Tibial nerve (tissue), 4 donors: ENCODE results near the gene PPP1R2. TPM values are rescaled to one million over a fixed set of nuclear protein-coding genes. Genes with fewer than 3 reads are reported as not detected.

Source experiments
- DNase-seq, 2 donors: peaks; one replicate each; pipeline ENCODE4 v3.0.0-alpha.2; 2019; ENCODE audit warnings: low spot score in 2 of 2
- H3K27ac ChIP-seq, 4 donors: fragments of 200-600 bp; sonication (generic) in 3 of 4; one replicate each; pipeline ENCODE4 v1.5.1; 2017 to 2019; ENCODE audit warnings: mild to moderate bottlenecking in 1 of 4
- H3K27me3 ChIP-seq, 2 donors: fragments of 200-600 bp; sonication (generic) in 1 of 2; one replicate each; pipeline versions ENCODE4 v1.5.1 to v1.6.0; 2017 to 2019
- H3K36me3 ChIP-seq, 3 donors: fragments of 200-600 bp; sonication (generic); one replicate each; pipeline ENCODE4 v1.5.1; 2018 to 2019
- H3K4me1 ChIP-seq, 4 donors: fragments of 200-600 bp; sonication (generic) in 3 of 4; one replicate each; pipeline ENCODE4 v1.5.1; 2017 to 2019
- H3K4me3 ChIP-seq, 4 donors: fragments of 200-600 bp; sonication (generic) in 3 of 4; one replicate each; pipeline ENCODE4 v1.5.1; 2017 to 2019; ENCODE audit warnings: mild to moderate bottlenecking in 1 of 4, moderate library complexity in 1 of 4
- H3K9me3 ChIP-seq, 4 donors: fragments of 200-600 bp; sonication (generic) in 3 of 4; one replicate each; pipeline ENCODE4 v1.5.1; 2017 to 2019
- CTCF ChIP-seq, 5 experiments: fragments of 200-600 bp in 3 of 5; fragments of 450-650 bp in 2 of 5; sonication (generic) in 3 of 5; IDR thresholded peaks; one replicate each; pipeline ENCODE4 v1.5.1; 2016 to 2019; ENCODE audit warnings: antibody characterized with exemption in 5 of 5, mild to moderate bottlenecking in 3 of 5, moderate library complexity in 2 of 5
- EP300 ChIP-seq, 2 donors: sonication (generic); formaldehyde crosslinking; IDR thresholded peaks; one replicate each; pipeline ENCODE4 v1.6.1; 2017; ENCODE audit warnings: antibody characterized with exemption in 2 of 2, mild to moderate bottlenecking in 1 of 2
- POLR2A ChIP-seq, 2 donors: fragments of 450-650 bp; IDR thresholded peaks; one replicate each; pipeline ENCODE4 v1.6.1; 2017; ENCODE audit warnings: antibody characterized with exemption in 2 of 2, mild to moderate bottlenecking in 2 of 2, moderate library complexity in 2 of 2
- WGBS, 2 donors: methylation state at CpG; one replicate each; pipeline ENCODE4 v1.1.5; 2018; 5-methylcytosine and 5-hydroxymethylcytosine counted together
- total RNA-seq, 4 donors: library from RNA; depleted of rRNA; stranded (reverse); fragments of >200 nt; gene quantifications; one replicate each; pipeline ENCODE4 v1.1.0, GENCODE V29; 2016

The PPP1R2 gene
- total RNA-seq, 4 donors from 2014 or later = 66.6 to 98.1 (median 87.4) TPM

DNA sequence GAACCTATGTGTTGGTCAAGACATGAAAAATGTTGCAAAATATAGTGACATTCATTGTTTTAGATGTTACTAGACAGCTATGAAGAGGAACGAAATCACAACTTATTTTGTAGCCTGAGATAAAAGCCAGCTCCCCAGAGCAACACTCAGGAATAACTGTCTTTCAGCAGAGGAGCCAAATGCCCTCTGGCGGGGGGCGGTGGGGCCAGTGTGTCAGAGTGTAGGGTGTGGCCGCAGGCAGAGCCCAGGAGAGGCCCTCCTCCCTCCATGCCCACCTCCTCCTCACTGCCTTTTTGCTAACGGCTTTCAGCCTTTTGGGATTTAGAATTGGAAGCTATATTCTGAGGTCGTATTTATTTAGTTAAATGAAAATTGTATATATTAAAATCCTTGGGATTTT lies 23.7 kb upstream of the PPP1R2 start:
- TF ChIP-seq EP300 (IDR thresholded peaks at IDR 0.05) (no peak), CTCF (IDR thresholded peaks at IDR 0.05) (no peak), POLR2A (IDR thresholded peaks at IDR 0.05) (no peak)
- Histone ChIP-seq H3K27ac (no peak overlapping the region), H3K4me3 (no peak overlapping the region), H3K9me3 (no peaks in the 10 kb centered on the region), H3K36me3 (peaks cover 0 to 12% (median 0%) of the 10 kb centered on the region in 3 donors), H3K27me3 (no peaks in the 10 kb centered on the region), H3K4me1 (no peaks in the 10 kb centered on the region)
- no peak for DNase-seq
- 51 to 52% methylated on average over 6 of the region's 6 CpGs for WGBS, 2 donors

DNA sequence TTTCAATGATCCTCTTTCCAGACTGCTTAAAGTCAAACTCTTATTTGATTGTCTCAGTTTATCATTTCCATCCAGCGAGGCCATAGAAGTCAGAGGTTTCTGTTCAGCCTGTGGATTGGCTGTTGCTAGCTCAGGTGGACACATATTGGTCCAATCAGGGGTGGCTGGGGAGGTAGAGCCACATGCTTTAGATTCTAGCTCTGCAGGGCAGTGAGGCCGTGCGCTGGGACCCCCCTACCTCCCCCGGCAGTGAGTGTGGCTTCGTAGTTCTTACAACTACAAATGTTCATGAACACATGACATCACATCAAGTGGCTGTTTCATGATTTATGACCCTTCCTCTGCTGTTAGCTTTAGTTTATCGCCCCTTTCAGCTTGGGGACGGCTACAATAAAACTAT lies 22.6 kb upstream of the PPP1R2 start:
- Histone ChIP-seq H3K4me1 (no peaks in the 10 kb centered on the region), H3K36me3 (peaks cover 0 to 1% (median 0%) of the 10 kb centered on the region in 3 donors), H3K27ac (no peak overlapping the region), H3K9me3 (no peaks in the 10 kb centered on the region), H3K4me3 (no peak overlapping the region), H3K27me3 (no peaks in the 10 kb centered on the region)
- TF ChIP-seq EP300 (IDR thresholded peaks at IDR 0.05) (no peak), CTCF (IDR thresholded peaks at IDR 0.05) (no peak), POLR2A (IDR thresholded peaks at IDR 0.05) (no peak)
- no peak for DNase-seq
- 42 to 43% methylated on average over 7 of the region's 7 CpGs for WGBS, 2 donors

DNA sequence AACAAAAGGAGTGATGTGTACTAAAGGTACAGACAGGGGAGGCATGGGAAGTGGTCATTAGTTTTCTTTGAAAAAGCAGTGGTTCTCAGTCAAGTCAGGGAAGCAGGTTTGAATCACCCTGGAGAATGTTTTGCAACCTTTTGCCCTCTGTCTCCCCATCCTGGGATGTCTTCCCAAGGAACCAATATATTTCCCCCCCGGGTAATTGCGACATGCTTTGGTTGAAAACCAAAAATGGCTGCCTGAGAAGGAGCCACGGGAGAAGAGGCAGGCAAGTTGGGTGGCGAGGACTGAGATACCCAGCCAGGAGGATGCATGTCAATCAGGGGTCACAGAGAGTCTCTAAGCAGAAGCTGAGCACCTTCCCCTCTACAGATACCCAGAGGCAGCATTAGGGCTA lies 20.2 kb upstream of the PPP1R2 start:
- 83 to 92% methylated on average over 4 of the region's 4 CpGs for WGBS, 2 donors
- no peaks in the 10 kb centered on the region for H3K36me3 ChIP-seq
- H3K9me3 ChIP-seq = no peaks in the 10 kb centered on the region
- no peaks in the 10 kb centered on the region for H3K4me1 ChIP-seq
- no peak for TF ChIP-seq EP300 (IDR thresholded peaks at IDR 0.05)
- TF ChIP-seq CTCF (IDR thresholded peaks at IDR 0.05) = no peak
- no peak for TF ChIP-seq POLR2A (IDR thresholded peaks at IDR 0.05)
- no peak for DNase-seq
- H3K27ac ChIP-seq = no peak overlapping the region
- no peak overlapping the region for H3K4me3 ChIP-seq
- no peaks in the 10 kb centered on the region for H3K27me3 ChIP-seq

- DNase-seq = no peak
- Histone ChIP-seq H3K4me1 (no peaks in the 10 kb centered on the region), H3K27ac (no peak overlapping the region), H3K36me3 (no peaks in the 10 kb centered on the region), H3K27me3 (no peaks in the 10 kb centered on the region), H3K9me3 (no peaks in the 10 kb centered on the region), H3K4me3 (no peak overlapping the region)
- 87 to 90% methylated on average over 4 of the region's 4 CpGs for WGBS, 2 donors
- TF ChIP-seq EP300 (IDR thresholded peaks at IDR 0.05) (no peak), POLR2A (IDR thresholded peaks at IDR 0.05) (no peak), CTCF (IDR thresholded peaks at IDR 0.05) (no peak)
These were observed 16.7 kb upstream of the PPP1R2 start for GRCh38 chr3:195559723-195560409.

GRCh38 chr3:195558602-195559001 lies 15.5 kb upstream of the PPP1R2 start:
- no peaks in the 10 kb centered on the region for H3K27me3 ChIP-seq
- 66 to 67% methylated on average over 3 of the region's 3 CpGs for WGBS, 2 donors
- H3K27ac ChIP-seq = no peak overlapping the region
- no peaks in the 10 kb centered on the region for H3K9me3 ChIP-seq
- H3K36me3 ChIP-seq = no peaks in the 10 kb centered on the region
- H3K4me1 ChIP-seq = no peaks in the 10 kb centered on the region
- no peak overlapping the region for H3K4me3 ChIP-seq
- no peak for DNase-seq
- no peak for TF ChIP-seq POLR2A (IDR thresholded peaks at IDR 0.05)
- peak; percentile 7 to 45 (median 26) for TF ChIP-seq CTCF (IDR thresholded peaks at IDR 0.05)
